GM20431 (cell line): ENCODE results near the gene ATG12.
"Not testable (repeated sequence)": the region's sequence is repeated elsewhere in the genome, so short reads cannot be mapped to it uniquely, and the experiment has no call there.

Experiments used
- in situ Hi-C: fragments of 300-500 bp; cut with MseI, MboI; formaldehyde crosslinking; loops from one replicate; pipeline ENCODE4 v1.15.0; 2020; ENCODE audit warnings: low sequenced_read_pairs; ENCODE audit not compliant: unreplicated experiment

Gene ATG12

DNA sequence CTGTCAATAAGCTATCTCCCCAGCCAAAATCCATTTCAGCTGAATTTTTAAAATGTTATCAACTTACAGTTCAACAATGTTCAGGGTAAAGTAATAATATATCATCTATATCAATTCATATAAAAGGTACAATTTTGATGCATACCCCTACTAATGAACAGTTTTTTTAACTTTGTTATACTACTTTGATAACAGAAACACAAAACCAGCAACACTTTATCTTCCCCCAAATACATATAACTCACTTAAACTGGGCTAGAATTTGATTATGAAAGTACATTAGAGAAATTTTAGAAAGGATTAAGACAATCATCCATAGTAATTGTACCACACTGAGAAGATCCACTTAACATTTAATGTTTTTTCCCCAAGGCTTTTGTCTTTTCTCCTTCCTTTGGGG lies 30.0 kb downstream of the ATG12 start:
- in situ Hi-C loops = no loop called here

DNA sequence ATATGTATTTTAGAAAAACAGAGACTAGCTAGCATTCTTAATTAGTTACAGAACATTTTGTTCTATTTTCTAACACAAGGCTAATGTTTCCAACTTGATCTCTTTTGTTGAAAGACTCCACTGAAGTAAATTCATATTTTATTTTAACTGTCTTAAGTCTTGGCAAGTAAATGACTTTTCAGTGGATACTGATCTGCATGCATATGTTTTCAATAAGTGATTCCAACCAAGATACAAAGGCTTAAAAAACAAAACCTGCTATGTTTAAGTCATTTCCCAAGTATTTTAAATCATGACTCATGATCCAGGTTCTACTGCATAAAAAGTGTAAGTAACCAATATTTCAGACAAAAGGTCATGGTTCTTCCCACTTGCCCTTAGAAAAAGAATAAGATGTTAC lies 30.6 kb downstream of the ATG12 start:
- in situ Hi-C loops = no loop called here

DNA sequence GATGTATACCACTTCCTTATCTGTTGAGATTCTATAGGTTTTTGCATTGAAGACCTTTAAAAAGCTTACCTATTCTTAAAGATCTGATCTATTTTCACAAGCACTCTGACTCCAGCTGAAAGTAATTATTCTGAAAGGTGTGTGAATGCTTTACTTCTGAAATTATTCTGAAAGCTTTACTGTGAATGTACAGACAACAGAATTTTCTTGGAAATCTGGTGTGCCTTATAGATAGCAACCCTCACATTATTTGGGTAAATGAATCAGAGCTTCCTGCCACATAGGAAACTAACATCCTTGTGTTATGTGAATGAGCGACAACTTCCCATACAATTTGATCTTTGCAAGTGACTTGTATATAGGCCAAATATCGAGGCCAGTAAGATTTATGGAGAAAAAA lies 31.4 kb downstream of the ATG12 start:
- in situ Hi-C loops = no loop called here

DNA sequence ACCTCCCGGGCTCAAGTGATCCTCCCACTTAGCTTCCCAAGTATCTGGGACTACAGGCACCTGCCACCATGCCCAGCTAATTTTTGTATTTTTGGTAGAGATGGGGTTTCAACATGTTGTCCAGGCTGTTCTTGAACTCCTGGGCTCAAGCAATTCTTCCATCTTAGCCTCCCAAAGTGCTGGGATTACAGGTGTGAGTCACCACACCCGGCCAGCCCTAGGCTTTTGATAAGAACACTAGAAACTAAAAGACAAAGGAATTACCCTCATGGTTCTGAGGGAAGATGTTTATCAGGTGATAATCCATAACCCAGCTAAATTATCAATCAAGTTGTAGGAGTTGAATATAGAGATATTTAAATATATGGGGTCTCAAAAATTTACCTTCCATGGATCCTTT lies 33.3 kb downstream of the ATG12 start:
- in situ Hi-C loops = not testable (repeated sequence)

DNA sequence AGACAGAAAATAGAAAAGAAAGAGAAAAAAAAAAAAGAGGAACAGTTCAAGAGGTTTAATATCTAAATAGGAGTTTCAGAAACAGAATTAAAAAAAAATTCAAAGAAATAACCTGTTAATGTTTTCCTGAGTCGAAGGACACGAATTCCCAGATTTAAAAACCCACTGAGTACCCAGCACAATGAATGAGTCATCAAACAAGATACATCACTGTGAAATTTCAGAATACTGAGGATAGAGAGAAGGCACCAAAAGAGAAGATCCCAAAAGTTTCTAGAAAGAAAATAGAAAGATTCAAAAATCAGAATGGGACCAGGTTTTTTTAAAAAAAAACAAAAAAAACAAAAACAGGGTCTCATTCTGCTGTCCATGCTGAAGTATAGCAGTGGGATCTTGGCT lies 33.7 kb downstream of the ATG12 start:
- in situ Hi-C loops = no loop called here

DNA sequence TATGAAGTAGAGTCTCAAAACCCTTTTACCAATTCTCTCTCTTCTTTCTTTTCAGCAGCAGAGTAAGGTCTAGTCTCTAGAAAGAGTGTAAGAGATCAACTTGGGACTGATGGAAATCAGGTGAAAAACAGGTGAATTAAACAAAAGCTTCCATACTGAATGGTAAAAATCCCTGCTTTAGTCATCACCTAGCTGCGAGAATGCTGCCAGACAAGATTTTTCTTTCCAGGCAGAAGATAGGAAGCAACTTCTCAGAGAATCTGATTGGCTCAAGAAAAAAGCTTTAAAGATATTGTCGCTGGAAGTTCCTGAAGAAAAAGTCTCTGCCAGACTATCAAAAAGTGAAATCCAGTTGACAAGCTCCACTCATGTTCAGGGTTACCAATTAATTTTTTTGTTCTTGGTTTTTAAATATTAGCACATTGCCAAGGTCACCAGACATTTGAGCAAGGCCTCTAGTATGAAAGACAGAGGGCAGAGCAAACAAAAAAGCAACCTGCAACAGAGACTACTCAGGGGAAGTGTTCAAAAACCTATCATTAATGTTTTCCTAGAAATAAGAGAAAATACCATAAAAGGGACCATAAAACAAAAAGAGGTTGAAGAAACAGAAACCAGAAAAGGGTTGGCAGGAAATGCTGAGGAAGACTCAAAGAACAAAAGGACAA lies 34.2 kb downstream of the ATG12 start:
- in situ Hi-C loops = no loop called here

DNA sequence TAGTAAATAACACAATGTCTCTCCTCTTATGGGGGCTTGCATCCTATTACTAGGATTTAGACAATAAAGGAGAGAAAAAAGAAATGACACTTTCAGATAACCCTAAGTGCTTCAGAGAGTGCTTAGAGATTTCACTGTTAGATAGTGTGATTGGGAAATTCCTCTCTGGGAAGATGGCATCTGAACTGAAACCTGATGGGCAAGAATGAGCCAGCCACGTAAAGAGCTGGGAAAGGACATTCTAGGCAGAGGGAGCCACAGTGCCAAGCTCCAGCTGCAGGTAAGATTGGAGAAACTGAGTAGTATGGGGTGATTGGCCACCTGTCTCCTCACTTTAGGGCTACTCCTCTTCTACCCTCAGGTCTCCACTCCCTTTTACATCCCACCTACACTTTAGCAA lies 39.4 kb downstream of the ATG12 start:
- in situ Hi-C loops = no loop called here

DNA sequence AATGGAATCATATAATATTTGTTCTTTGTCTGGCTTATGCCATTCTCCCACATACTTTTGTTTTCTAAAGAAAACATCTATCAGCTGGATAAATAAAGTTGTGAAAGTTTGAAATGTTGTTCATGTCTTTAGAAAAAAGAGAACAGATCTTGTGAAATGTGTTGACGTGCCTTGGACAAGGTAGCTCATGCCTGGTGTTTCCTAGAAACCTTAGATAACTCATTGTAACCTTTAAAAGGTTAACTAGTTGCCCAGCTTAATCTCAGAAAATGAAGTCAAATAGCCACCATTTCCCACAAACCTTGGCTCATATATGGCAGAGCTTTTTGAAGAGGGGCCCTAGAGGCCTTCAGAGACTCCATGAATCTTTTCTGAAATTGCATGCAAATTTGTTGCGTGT lies 40.2 kb downstream of the ATG12 start:
- in situ Hi-C loops = no loop called here

DNA sequence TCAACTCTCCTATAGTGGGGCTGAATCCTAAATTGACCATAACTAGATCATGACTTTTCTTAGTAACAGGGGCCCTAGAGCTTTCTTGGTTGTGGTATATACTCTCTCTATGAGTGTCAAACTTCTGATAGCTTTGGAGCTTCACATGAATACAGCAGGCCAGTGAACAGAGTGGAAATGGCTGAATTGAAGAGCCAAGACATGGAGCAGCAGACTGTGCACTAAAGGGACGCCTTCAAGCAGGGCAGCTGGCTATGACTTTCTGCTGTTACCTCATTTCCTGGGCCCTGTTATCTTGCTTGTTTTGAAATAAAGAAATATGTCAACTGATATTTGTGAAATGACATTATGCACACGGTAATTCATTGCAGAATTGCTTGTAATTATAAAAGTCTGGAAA lies 41.3 kb downstream of the ATG12 start:
- in situ Hi-C loops = no loop called here

DNA sequence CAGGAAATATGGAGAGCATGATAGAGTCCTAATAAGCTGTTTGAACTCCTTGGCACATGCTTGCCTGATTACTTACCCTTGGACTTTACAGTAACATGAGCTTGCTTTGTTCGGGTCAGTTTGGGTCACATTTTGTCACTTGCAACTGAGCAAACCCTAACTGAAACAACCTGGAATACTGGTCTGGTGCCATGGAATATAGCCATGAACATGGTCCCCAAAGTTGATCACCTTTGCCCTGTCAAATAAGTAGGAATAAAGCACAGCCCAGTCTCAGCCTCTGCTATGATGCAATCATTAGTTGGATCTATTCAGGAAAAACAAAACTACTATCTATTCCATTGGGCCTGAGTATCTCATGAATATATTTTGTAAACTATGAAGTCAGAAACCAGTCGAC lies 43.1 kb downstream of the ATG12 start:
- in situ Hi-C loops = no loop called here

DNA sequence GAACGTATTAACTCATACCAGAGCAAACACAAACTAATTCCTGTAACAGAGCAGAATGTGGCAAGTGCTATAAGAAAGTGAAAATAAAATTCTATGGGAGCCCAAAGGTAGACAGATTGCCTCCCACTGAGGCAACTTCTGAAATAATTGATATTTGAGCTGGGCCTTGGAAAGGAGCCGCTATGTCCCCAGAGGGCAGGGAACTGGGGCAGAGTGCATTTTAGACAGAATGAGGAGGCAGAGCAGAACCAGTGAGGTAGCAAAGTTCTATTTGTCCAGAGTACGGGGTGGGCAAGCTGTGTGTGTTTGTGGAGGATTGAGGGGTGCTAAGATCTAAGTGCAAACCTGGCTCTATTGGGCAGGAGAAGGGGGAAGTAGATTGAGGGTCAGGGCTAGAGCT lies 44.7 kb downstream of the ATG12 start:
- in situ Hi-C loops = no loop called here

DNA sequence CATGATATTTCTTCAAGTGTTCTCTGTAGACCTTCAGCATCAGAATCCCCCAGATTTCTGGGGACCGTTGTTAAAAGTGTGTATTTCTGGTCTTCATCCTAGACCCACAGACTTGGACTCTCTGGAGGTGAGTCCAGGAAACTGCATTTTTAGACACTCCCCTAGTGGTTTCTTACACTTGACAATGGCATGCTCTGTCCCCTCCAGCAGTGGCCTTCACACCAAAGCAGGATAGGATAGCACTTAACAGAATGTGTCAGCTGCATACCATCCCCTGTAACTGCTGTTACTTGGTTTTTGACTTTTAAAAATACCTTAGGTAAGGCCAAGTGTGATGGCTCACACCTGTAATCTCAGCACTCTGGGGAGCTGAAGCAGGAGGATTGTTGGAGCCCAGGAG lies 45.7 kb downstream of the ATG12 start:
- in situ Hi-C loops = no loop called here

DNA sequence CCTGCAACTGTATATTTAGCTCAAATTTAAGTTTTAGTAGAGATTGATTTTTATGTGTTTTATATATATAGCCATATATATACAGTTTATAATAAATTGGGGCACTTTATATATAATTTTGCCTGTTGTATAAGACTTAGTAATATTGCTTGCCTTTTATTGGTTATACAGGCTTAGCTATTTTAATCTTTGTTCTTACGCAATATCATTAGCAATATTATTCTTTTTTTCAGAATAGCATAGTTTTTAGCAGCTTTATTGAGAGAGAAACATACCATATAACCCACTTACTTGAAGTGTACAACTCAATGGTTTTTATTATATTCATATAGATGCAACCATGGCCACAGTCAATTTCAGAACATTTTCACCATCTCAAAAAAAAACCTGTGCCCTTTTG lies 52.9 kb downstream of the ATG12 start:
- in situ Hi-C loops = no loop called here

DNA sequence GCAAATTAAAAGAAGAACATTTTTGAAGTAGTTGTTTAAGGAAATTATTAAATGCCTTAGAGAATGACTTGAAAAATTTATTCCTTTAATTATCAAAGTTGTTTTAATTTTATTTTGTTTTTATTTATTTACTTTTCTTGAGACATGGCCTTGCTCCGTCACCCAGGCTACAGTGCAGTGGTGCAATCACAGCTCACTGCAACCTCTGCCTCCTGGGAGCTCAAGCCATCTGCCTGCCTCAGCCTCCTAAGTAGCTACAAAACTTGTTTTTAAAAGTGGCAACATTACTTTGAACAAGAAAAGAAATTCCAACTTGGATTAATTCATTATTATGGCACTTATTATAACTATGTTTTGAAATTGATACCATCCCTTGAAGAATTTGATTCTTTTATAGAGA lies 53.9 kb downstream of the ATG12 start:
- in situ Hi-C loops = no loop called here

DNA sequence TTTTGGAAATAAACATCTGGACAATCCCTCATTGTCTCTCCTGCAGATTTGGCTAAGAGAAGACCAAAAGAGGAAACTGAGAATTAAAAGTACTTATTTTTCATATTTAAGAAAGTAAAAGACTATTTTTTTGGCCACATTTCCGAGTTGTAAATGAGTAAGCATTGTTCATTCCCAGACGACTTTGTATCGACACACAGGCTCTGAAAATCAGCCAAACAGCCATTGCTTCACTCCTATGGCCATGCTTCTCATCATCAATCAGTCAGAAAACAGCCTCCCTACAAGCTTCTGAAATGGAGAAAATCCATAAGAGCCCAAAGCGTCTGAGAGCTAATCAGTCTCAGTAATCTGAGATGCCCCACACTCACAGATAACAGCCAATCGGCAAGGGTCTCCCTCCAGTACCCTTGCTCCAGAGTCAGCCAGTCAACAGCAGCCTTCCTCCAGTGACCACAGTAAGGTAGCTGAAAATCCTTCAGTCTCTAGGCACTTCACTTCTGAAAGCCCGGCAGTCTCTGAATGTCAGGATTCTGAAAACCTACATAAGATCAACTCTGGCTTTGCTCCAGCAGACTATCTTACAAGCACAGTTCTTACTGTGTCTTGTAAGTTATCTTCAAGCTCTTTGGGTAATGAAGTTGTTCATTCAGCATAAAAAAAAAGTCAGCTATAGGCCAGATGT lies 55.8 kb downstream of the ATG12 start:
- in situ Hi-C loops = no loop called here

DNA sequence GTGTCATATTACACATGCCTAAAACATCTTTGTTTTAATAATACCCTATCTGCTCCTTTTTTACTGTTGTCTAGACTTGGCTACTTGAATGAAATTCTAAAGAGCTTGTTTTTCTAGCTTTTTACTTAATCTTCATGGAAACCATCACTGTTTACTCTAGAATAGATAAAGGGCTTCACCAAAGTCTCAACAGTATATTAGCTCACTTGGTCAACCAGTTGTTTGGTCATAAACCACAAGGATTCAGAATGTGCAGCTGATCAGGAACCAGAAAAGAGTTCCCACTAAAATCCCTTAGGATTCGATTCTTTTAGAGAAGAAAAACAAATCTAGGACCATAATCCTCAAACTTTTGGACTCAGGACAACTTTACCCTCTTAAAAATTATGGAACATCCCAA lies 62.9 kb downstream of the ATG12 start:
- in situ Hi-C loops = no loop called here
